Measurements from ENCODE around the gene SPRR2A.
"Not testable (repeated sequence)": the region's sequence is repeated elsewhere in the genome, so short reads cannot be mapped to it uniquely, and the experiment has no call there.

Gene SPRR2A

DNA sequence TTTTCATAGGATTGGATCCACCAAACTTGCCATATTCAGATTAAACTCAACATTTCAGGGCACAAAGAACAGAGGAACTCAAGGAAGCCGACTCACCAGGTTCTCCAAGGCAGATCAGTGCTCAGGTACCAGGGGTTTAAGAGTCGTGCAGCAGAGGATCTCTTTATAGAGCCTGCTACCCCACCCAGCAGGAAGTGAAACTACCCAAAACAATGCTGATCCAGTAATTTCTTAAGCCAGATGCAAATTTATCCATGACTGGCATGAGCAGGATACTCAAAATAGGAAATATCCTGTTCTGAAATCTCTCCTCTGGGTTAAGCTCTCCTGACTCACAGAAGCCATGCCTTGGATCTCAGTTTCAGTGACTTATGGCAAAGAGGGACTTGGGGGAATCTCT is at the start of gene SPRR2A:
TSS of gene SPRR2A (minus strand) at position 138 of the 400 bp plus-strand sequence. CDS start 777 bp downstream, outside the sequence.
- DNase-seq (ENCODE audit: low read depth in 2 of 2): no peak

GRCh38 chr1:153100245-153100644 is 42.9 kb upstream of the SPRR2A start:
- DNase-seq (ENCODE audit: low read depth in 2 of 2): no peak

DNA sequence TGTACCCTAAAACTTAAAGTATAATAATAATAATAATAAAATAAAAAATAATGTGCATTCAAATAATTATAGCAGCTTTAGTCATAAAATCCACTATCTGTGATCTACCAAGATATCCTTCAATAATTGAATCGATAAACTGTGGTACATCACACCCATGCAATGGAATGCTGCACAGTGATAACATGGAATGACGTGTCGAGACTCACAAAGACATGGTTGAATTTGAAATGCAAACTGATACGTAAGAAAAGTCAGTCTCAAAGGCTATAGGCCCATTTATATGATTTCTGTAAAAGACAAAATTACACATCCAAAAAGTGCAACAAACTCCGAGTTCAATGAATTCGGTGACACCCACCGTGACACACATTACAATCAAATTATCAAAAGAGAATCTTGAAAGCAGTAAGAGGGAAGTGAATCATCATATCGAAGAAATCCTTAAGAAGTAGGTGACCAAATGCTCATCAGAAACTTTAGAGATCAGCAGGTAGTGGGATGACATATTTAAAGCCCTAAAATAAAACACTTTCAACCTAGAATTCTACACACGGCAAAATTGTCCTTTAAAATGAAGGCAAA is 42.2 kb upstream of the SPRR2A start:
- DNase-seq (ENCODE audit: low read depth in 2 of 2): no peak

GRCh38 chr1:153095764-153096163 is 38.5 kb upstream of the SPRR2A start:
- DNase-seq (ENCODE audit: low read depth in 2 of 2): no peak

DNA sequence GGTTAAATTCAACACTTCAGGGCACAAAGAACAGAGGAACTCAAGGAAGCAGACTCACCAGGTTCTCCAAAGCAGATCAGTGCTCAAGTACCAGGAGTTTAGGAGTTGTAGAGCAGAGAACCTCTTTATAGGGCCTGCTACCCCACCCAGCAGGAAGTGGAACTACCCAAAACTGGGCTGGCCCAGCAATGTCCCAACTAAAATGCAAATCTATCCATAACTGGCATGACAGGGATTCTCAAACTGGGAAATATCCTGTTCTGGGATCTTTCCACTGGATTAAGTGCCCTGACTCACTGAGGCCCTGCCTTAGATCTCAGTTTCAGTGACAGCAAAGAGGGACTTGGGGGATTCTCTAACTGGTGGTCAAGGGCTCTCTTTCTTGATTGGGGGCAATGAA is 37.1 kb upstream of the SPRR2A start, which contains the start of gene SPRR2E:
TSS of gene SPRR2E (minus strand) at position 101 of the 400 bp plus-strand sequence. CDS start 775 bp downstream, outside the sequence.
- DNase-seq (ENCODE audit: low read depth in 2 of 2): no peak

DNA sequence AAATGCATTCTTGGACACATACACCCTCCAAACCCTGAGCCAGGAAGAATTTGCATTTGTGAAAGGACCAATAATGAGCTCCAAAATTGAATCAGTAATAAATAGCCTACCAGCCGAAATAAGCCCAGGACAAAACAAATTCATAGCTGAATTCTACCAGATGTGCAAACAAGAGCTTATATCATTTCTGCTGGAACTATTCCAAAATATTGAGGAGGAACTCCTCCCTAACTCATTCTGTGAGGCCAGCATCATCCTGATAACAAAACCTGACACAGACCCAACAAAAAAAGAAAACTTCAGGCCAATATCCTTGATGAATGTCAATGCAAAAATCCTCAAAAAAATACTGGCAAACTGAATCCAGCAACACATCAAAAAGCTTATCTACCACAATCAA is 30.3 kb upstream of the SPRR2A start:
- no peak for DNase-seq (ENCODE audit: low read depth in 2 of 2)

GRCh38 chr1:153081736-153082135 is 24.4 kb upstream of the SPRR2A start:
- no peak for DNase-seq (ENCODE audit: low read depth in 2 of 2)

DNA sequence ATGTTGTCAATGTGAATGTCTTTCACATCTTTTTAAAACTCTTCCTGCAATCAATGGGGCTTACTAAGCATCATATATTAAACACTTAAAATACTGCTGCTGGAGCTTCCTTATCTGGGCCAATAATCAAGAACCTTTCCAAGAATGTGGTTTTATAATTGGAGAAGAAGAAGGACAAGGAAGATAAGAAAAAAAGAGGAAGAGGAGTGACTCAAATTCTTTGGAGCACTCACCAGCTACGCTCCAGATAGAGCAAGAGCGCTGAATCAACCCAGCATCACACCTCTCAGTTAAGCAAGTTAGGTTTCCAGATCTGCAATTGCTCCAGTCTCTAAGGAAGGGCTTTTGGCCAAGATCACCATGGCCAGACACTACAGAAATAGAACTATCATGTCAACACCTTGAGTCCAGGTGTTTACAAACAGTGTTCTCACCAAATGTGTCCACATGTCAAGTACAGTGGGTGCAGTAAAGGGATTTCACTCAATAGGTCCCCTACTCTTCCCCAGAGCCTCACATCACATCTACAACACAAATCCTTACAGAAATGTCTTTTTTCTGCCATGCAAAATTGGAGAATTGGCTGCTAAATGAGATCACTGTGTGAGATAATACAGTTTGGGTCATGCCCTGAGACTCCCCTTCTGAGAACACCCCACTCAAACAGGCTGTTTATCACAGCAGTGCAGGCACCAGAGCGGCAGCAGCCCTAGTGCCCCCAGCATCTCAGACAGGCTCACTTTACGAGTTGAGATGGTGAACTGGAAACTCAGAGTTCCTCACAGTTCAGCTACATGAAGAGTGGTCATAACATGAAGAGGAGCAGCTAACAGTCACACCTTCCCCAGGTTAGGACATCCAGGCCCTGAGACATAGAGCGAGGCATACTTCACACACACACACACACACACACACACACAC is 15.8 kb upstream of the SPRR2A start:
- no peak for DNase-seq (ENCODE audit: low read depth in 2 of 2)

GRCh38 chr1:153071511-153071910 is 14.2 kb upstream of the SPRR2A start, which contains the start of gene SPRR2B:
Gene SPRR2B (minus strand): TSS chr1:153071611. CDS start chr1:153070839, 772 bp downstream.
- no peak for DNase-seq (ENCODE audit: low read depth in 2 of 2)

DNA sequence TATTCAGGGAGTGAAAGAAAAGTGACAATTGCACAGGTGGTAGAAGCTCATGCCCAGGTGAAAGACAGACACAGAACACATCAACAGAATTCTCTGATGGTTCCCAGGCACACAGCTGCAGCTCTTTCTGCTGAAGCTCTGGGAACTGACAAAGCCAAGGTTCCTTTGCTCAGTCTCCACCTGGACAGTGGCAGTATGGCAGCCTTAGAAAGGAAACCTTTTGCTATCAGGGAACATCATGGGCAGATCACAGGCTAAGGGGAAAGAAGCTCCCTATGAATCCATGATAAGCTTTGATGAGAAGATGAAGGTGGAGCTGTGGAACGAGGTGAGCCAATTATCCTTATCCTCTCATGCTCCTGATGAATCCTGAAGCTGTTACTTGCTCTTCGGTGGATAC is 12.9 kb upstream of the SPRR2A start:
- no peak for DNase-seq (ENCODE audit: low read depth in 2 of 2)

DNA sequence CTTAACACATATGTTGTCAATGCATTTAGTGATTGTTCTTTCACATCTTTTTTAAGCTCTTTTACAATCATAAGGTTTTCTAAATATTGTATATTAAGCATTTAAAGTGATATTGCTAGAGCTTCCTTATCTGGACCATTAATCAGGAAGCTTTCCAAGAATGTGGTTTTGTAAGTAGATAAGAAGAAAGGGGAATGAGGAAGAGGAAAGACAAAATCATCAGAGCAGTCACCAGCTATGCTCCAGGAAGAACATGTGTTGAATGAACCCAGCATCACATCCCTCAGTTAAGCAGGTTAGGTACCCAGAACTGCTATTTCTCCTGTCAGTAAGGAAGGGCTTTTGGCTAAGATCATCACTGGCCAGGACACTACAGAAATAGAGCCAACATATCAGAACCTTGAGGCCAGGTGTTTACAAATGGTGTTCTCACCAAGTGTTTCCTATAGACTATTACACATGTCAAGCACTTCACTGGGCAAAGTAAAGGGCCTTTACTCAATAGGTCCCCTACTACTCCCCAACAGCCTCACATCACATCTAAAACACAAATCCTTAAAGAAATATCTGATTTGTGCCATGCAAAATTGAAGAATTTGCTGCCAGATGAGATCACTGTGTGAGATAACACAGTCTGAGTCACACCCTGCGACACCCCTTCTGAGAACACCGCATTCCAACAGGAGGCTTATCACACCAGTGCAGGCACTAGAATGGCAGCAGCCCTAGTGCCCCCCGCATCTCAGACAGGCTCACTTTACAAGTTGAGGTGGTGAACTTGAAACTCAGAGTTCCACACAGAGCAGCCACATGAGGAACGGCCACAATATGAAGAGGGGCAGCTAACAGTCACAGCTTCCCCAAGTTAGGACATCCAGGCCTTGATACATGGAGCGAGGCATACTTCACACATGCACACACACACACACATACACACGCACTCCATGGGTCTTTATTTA is 1.8 kb upstream of the SPRR2A start:
- no peak for DNase-seq (ENCODE audit: low read depth in 2 of 2)

GRCh38 chr1:153058154-153058553 is 842 bp upstream of the SPRR2A start:
- DNase-seq (ENCODE audit: low read depth in 2 of 2): no peak

DNA sequence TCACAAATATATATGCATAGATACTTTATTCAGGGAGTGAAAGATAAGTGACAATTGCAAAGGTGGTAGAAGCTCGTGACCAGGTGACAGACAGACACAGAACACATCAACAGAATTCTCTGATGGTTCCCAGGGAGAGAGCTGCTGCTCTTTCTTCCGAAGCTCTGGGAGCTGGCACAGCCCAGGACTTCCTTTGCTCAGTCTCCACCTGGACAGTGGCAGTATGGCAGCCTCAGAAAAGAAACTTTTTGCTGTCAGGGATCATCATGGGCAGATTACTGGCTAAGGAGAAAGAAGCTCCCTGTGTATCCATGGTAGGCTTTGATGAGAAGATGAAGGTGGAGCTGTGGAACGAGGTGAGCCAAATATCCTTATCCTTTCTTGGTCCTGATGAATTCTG is 1.2 kb downstream of the SPRR2A start:
- DNase-seq (ENCODE audit: low read depth in 2 of 2): not testable (repeated sequence)

- no peak for DNase-seq (ENCODE audit: low read depth in 2 of 2)
Observed at GRCh38 chr1:153049211-153049610, 8.1 kb downstream of the SPRR2A start.

- no peak for DNase-seq (ENCODE audit: low read depth in 2 of 2)
Observed at GRCh38 chr1:153040950-153041631, 16.2 kb downstream of the SPRR2A start, which contains the start of gene SPRR2D. Gene SPRR2D (minus strand): TSS chr1:153041120. CDS start chr1:153040346, 774 bp downstream.

DNA sequence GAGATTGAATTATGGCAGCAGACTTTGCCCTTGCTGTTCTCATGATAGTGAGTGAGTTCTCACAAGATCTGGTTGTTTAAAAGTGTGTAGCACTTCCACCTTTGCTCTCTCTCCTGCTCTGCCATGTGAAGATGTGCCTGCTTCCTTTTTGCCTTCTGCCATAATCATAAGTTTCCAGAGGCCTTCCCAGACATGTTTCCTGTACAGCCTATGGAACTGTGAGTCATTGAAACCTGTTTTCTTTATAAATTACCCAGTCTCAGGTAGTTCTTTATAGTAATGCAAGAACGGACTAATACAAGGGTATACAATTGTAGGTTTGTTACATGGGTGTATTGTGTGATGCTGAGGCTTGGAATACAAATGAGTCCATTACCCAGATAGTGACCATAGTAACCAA is 22.1 kb downstream of the SPRR2A start:
- DNase-seq (ENCODE audit: low read depth in 2 of 2): no peak

GRCh38 chr1:153032677-153033308 is 24.5 kb downstream of the SPRR2A start:
- no peak for DNase-seq (ENCODE audit: low read depth in 2 of 2)

DNA sequence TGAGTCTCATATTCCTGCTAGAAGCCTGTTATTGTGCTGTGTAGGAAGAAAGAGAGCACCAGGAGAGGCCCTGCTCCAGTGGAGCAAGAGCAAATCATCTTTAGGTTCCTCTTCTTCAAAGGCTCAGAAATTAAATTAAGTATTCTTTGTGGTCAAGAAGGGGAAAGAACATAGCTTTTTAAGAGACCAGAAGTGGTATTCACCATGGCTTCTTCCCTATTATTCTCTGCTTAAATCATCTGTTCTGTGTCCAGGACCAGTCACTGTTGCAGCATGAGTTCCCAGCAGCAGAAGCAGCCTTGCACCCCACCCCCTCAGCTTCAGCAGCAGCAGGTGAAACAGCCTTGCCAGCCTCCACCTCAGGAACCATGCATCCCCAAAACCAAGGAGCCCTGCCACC is 25.2 kb downstream of the SPRR2A start:
- DNase-seq (ENCODE audit: low read depth in 2 of 2): no peak

GRCh38 chr1:153030895-153031294 is 26.4 kb downstream of the SPRR2A start, which contains the start of gene SPRR1B:
Gene SPRR1B (plus strand): TSS chr1:153031203. CDS start chr1:153032346, 1,143 bp downstream.
- DNase-seq (ENCODE audit: low read depth in 2 of 2): no peak

GRCh38 chr1:153028766-153029165 is 28.5 kb downstream of the SPRR2A start:
- no peak for DNase-seq (ENCODE audit: low read depth in 2 of 2)
